IMR-90 (cell line): ENCODE results near the gene ZNF512B. TPM values are rescaled to one million over a fixed set of nuclear protein-coding genes. Genes with fewer than 3 reads are reported as not detected.
A peak's percentile ranks its signal among the peaks of the same experiment; 100 is the strongest.

Experiments used
- BHLHE40 ChIP-seq: fragments of 150-350 bp; IDR thresholded peaks from 2 replicates; pipeline ENCODE4 v1.6.1; 2016; ENCODE audit warnings: mild to moderate bottlenecking, low read depth, low read length
- CEBPB ChIP-seq: IDR thresholded peaks from 2 replicates; pipeline ENCODE4 v1.6.1; 2012; ENCODE audit warnings: low read depth, low read length, improper control_type of control experiment
- CHD1 ChIP-seq: IDR thresholded peaks from 2 replicates; pipeline ENCODE4 v1.6.1; 2012; ENCODE audit warnings: low read depth, low read length, improper control_type of control experiment
- ELK1 ChIP-seq: fragments of 150-350 bp; IDR thresholded peaks from 2 replicates; pipeline ENCODE4 v1.6.1; 2016; ENCODE audit warnings: low read depth, mild to moderate bottlenecking, low read length, moderate library complexity, borderline replicate concordance
- MXI1 ChIP-seq: IDR thresholded peaks from 2 replicates; pipeline ENCODE4 v1.6.1; 2012; ENCODE audit warnings: low read depth, mild to moderate bottlenecking, low read length, moderate library complexity, borderline replicate concordance
- POLR2A ChIP-seq: IDR thresholded peaks from 2 replicates; pipeline ENCODE4 v1.6.1; 2012; ENCODE audit warnings: mild to moderate bottlenecking, low read depth, low read length
- RAD21 ChIP-seq: IDR thresholded peaks from 2 replicates; pipeline ENCODE4 v1.6.1; 2012; ENCODE audit warnings: low read length, improper control_type of control experiment
- polyA plus RNA-seq, 3 experiments: library from polyadenylated mRNA; depleted of rRNA; stranded (reverse); fragments of >200 nt; gene quantifications; 2 replicates each; pipeline ENCODE4 v1.2.3, GENCODE V29; 2012; ENCODE audit warnings: low replicate concordance in 1 of 3
- total RNA-seq: library from RNA; depleted of rRNA; stranded (reverse); fragments of >200 nt; gene quantifications from 2 replicates; pipeline ENCODE4 v1.2.3, GENCODE V29; 2012

ZNF512B gene
- total and polyA plus RNA-seq, 2 of the 4 experiments (the other 2 are of a cell fraction) = 6.5 to 15.6 TPM

DNA sequence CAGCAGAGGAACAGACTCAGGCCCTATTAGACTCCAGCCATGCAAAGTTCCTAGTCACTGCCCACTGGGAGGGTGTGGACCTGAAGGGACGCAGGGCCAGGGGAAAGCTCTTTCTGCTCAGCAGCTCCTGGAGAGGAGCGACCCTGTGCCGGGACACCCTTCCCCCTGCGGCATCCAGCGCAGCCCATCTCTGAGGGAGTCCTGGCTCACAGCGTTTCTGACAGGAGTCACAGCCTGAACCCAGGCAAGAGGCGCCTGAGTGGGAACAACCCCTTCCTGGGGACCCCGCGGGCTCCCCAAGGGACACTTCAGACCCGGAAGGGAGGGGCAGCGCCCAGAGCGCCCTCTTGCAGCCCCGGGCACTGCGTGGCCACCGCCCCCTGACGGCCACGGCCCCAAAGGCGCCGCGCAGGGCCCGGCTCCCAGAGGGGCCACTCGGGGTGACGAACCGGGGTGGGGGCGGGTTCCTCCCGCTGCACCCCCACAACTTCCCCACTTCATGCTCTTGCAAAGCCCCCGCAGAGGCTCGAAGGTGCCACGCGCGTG lies 14.4 kb downstream of the ZNF512B start (continued):
- TF ChIP-seq ELK1 (no peak), CHD1 (no peak), RAD21 (peak; percentile 6; the same call in 1 of the 2 replicates), POLR2A (no peak; the same call in 1 of the 2 replicates), MXI1 (peak; percentile 33; the same call in 1 of the 2 replicates), CEBPB (no peak), BHLHE40 (no peak)
